Stomach (tissue), 19 donors: ENCODE data around the gene SLC5A1. TPM values are rescaled to one million over a fixed set of nuclear protein-coding genes. Genes with fewer than 3 reads are reported as not detected.

ENCODE experiments used
- DNase-seq, 2 donors: peaks; one replicate each; pipeline versions ENCODE4 v3.0.0 to v3.0.0-alpha.2; 2013 to 2019
- H3K27ac ChIP-seq, 5 donors: fragments of 200-600 bp in 4 of 5; sonication (generic) in 4 of 5; one replicate each; pipeline ENCODE4 v1.5.1; 2013 to 2019; ENCODE audit warnings: mild to moderate bottlenecking in 1 of 5, moderate library complexity in 1 of 5
- H3K27me3 ChIP-seq, 3 donors: fragments of 200-600 bp; sonication (generic); one replicate each; pipeline ENCODE4 v1.5.1; 2017 to 2019; ENCODE audit warnings: mixed run types in 1 of 3
- H3K36me3 ChIP-seq, 4 donors: fragments of 200-600 bp; sonication (generic); 1 replicate in 3 of 4; 2 replicates in 1 of 4; pipeline ENCODE4 v1.5.1; 2016 to 2019
- H3K4me1 ChIP-seq, 4 donors: fragments of 200-600 bp; sonication (generic); one replicate each; pipeline ENCODE4 v1.5.1; 2016 to 2019
- H3K4me3 ChIP-seq, 4 donors: fragments of 200-600 bp; sonication (generic) in 3 of 4; one replicate each; pipeline ENCODE4 v1.5.1; 2016 to 2019; ENCODE audit warnings: mild to moderate bottlenecking in 1 of 4
- H3K9me3 ChIP-seq, 4 donors: fragments of 200-600 bp; sonication (generic); one replicate each; pipeline ENCODE4 v1.5.1; 2016 to 2019
- EP300 ChIP-seq: sonication (generic); formaldehyde crosslinking; IDR thresholded peaks from one replicate; pipeline ENCODE4 v1.6.1; 2017; ENCODE audit warnings: antibody characterized with exemption
- POLR2A ChIP-seq, 4 donors: fragments of 450-650 bp; IDR thresholded peaks; one replicate each; pipeline ENCODE4 v1.6.1; 2016; ENCODE audit warnings: antibody characterized with exemption in 4 of 4, control low read depth in 2 of 4, mild to moderate bottlenecking in 1 of 4, moderate library complexity in 1 of 4
- POLR2AphosphoS5 ChIP-seq, 3 donors: sonication (generic); formaldehyde crosslinking; IDR thresholded peaks; one replicate each; pipeline ENCODE4 v1.6.1; 2016; ENCODE audit warnings: antibody characterized with exemption in 3 of 3
- WGBS, 5 donors: extraction: QIAGEN DNeasy Blood & Tissue Kit in 3 of 5; methylation state at CpG; one replicate each; pipeline versions ENCODE4 v1.1.5 to v1.1.7; 2013 to 2018; 5-methylcytosine and 5-hydroxymethylcytosine counted together
- intact Hi-C: fragments of 100-400 bp; cut with DNase I; formaldehyde crosslinking; loops from one replicate; pipeline ENCODE4 v1.15.1; 2023; ENCODE audit warnings: low total_unique reads
- long read RNA-seq, 10 donors: transcript quantifications; one replicate each; lab custom pipeline, GENCODE V29; 2026
- polyA plus RNA-seq, 3 donors: library from polyadenylated mRNA; stranded (reverse); fragments of 200-250 nt; gene quantifications; one replicate each; pipeline ENCODE4 v1.2.3, GENCODE V29; 2013
- total RNA-seq, 5 donors: library from RNA; depleted of rRNA; stranded (reverse); fragments of >200 nt; gene quantifications; one replicate each; pipeline versions ENCODE4 v1.1.0 to v1.2.3, GENCODE V29; 2014 to 2016
- TF ChIP-seq, protein P1 (sequence below), 7 experiments: fragments of 450-650 bp in 4 of 7; fragments of 200-600 bp in 3 of 7; sonication (generic) in 3 of 7; IDR thresholded peaks; one replicate each; pipeline ENCODE4 v1.5.1; 2016 to 2019; ENCODE audit warnings: antibody characterized with exemption in 7 of 7, control low read depth in 2 of 7, mild to moderate bottlenecking in 1 of 7
- donor health status: healthy with polysubstance abuse.
- donor health status: Bipolar disorder and iron deficiency.
- donor health status: healthy.

Gene SLC5A1
- total RNA-seq (10 to 100 TPM in 1 of 5 donors, 1 to 10 TPM in 2, not detected in 2; 1.0 to 13.8 (median 2.3) TPM), polyA plus RNA-seq (1 to 10 TPM in 1 of 3 donors, under 1 TPM in 1, not detected in 1; 0.68 to 2.8 TPM)
- long read RNA-seq, donor 1, full-length matches to known transcripts, result 1 of 1 reads
- long read RNA-seq, donor 1, partial matches to known transcripts, result 0 of 1 reads
- long read RNA-seq, donor 1, other reads (novel, unspliced or antisense), result 0 of 1 reads
- long read RNA-seq, donor 2, full-length matches to known transcripts, result 4 of 4 reads
- long read RNA-seq, donor 2, partial matches to known transcripts, result 0 of 4 reads
- long read RNA-seq, donor 2, other reads (novel, unspliced or antisense), result 0 of 4 reads
- long read RNA-seq, donor 3, result 0 reads
- long read RNA-seq, donor 4, result 0 reads
- long read RNA-seq, donor 5, result 0 reads
- long read RNA-seq, donor 6, result 0 reads
- long read RNA-seq, donor 7, full-length matches to known transcripts, result 2 of 2 reads
- long read RNA-seq, donor 7, partial matches to known transcripts, result 0 of 2 reads
- long read RNA-seq, donor 7, other reads (novel, unspliced or antisense), result 0 of 2 reads
- long read RNA-seq, donor 8, result 0 reads
- long read RNA-seq, donor 9, result 0 reads
- long read RNA-seq, donor 10, full-length matches to known transcripts, result 1 of 1 reads
- long read RNA-seq, donor 10, partial matches to known transcripts, result 0 of 1 reads
- long read RNA-seq, donor 10, other reads (novel, unspliced or antisense), result 0 of 1 reads

DNA sequence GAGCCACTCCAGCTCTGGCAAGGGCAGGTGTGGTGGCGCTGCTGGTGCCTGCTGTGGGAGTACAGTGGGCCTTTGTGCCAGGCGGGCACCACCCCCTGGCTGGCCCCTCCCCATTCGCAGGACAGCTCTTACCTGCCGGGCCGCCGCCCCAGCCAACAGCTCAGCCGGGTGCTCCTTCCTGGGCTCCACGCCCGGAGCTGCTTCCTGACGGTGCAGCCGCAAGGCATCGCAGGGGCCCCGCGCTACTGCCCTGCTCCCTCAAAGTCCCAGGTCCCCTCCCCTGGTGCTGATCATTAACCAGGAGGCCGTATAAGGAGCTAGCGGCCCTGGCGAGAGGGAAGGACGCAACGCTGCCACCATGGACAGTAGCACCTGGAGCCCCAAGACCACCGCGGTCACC is at the start of gene SLC5A1:
Gene SLC5A1 (plus strand): TSS at position 338 of the 400 bp plus-strand sequence. CDS start 21 bp downstream, at position 359.
- TF ChIP-seq EP300 (no peak), POLR2AphosphoS5 (IDR thresholded peaks at IDR 0.05) (peak in 2 of 3 donors; percentile 20 to 44)
- peak; percentile 74 to 88 for DNase-seq
- no peaks in the 10 kb centered on the region for H3K9me3 ChIP-seq
- H3K27me3 ChIP-seq, result peaks cover 0 to 39% (median 0%) of the 10 kb centered on the region in 3 donors
- peaks cover 0 to 12% (median 8%) of the 10 kb centered on the region in 4 donors for H3K4me1 ChIP-seq
- intact Hi-C loops, result no loop called here
- no peak within 1 kb of the TSS for H3K4me3 ChIP-seq
- H3K36me3 ChIP-seq, result no peaks in the 10 kb centered on the region
- H3K27ac ChIP-seq, result peak within 1 kb of the TSS in 3 of 5 donors; percentile 2 to 50 (median 34)
- WGBS, 5 donors, result 19 to 30% (median 24%) methylated on average over 19 to 21 of the region's 21 CpGs

DNA sequence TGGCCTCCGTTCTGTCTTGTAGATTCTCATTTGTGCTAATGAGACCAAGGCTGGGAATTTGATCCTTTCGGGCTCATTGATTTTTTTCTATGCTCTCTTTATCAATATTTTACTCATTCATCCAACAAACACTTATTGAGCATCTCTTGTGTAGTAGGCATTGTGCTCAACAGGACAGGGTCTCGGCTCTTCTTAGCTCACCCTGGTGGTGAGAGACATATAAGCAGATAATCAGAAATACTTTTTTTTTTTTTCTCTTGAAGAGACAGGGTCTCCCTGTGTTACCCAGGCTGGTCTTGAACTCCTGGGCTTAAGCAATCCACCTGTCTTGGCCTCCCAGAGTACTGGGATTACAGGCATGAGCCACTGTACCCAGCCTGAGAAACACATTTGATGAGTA is 48.0 kb upstream of the SLC5A1 start:
- TF ChIP-seq, protein P1, sequence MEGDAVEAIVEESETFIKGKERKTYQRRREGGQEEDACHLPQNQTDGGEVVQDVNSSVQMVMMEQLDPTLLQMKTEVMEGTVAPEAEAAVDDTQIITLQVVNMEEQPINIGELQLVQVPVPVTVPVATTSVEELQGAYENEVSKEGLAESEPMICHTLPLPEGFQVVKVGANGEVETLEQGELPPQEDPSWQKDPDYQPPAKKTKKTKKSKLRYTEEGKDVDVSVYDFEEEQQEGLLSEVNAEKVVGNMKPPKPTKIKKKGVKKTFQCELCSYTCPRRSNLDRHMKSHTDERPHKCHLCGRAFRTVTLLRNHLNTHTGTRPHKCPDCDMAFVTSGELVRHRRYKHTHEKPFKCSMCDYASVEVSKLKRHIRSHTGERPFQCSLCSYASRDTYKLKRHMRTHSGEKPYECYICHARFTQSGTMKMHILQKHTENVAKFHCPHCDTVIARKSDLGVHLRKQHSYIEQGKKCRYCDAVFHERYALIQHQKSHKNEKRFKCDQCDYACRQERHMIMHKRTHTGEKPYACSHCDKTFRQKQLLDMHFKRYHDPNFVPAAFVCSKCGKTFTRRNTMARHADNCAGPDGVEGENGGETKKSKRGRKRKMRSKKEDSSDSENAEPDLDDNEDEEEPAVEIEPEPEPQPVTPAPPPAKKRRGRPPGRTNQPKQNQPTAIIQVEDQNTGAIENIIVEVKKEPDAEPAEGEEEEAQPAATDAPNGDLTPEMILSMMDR (IDR thresholded peaks at IDR 0.05), result no peak
- TF ChIP-seq POLR2A (IDR thresholded peaks at IDR 0.05) (no peak), EP300 (no peak), POLR2AphosphoS5 (IDR thresholded peaks at IDR 0.05) (no peak)
- no peak for DNase-seq
- H3K27ac ChIP-seq, result no peak overlapping the region
- H3K36me3 ChIP-seq, result no peaks in the 10 kb centered on the region
- intact Hi-C loops, result no loop called here
- H3K9me3 ChIP-seq, result no peaks in the 10 kb centered on the region
- no peak overlapping the region for H3K4me3 ChIP-seq
- peaks cover 0 to 15% (median 0%) of the 10 kb centered on the region in 3 donors for H3K27me3 ChIP-seq
- 68 to 91% (median 89%) methylated on average over 3 of the region's 3 CpGs for WGBS, 5 donors
- H3K4me1 ChIP-seq, result peaks cover 0 to 5% (median 0%) of the 10 kb centered on the region in 4 donors

DNA sequence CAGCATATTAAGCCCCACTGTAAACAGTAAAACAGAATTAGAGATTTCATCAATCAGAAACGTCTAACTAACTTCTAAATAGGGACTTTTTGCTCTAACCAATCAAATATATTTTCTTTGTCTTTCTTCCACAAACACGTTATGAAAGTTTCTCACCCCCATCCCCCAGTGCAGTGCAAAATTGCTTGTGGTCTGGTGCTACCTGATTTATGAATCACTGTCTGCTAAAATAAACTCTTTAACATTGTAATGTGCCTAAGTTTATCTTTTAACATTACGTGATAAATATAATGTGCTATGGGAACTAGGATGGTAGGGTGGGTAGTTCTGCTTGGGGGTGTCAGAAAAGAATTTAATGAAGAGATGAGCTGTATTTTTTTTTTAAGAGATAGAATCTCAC is 47.3 kb upstream of the SLC5A1 start:
- DNase-seq, result no peak
- no peak for TF ChIP-seq POLR2AphosphoS5 (IDR thresholded peaks at IDR 0.05)
- TF ChIP-seq, protein P1 (IDR thresholded peaks at IDR 0.05), result no peak
- no peak for TF ChIP-seq POLR2A (IDR thresholded peaks at IDR 0.05)
- TF ChIP-seq EP300, result no peak
- peaks cover 0 to 5% (median 0%) of the 10 kb centered on the region in 4 donors for H3K4me1 ChIP-seq
- no peak overlapping the region for H3K4me3 ChIP-seq
- no peaks in the 10 kb centered on the region for H3K9me3 ChIP-seq
- H3K27me3 ChIP-seq, result peaks cover 0 to 15% (median 0%) of the 10 kb centered on the region in 3 donors
- 29 to 57% (median 48%) methylated on average over 3 of the region's 3 CpGs for WGBS, 5 donors
- H3K27ac ChIP-seq, result no peak overlapping the region
- intact Hi-C loops, result no loop called here
- no peaks in the 10 kb centered on the region for H3K36me3 ChIP-seq

DNA sequence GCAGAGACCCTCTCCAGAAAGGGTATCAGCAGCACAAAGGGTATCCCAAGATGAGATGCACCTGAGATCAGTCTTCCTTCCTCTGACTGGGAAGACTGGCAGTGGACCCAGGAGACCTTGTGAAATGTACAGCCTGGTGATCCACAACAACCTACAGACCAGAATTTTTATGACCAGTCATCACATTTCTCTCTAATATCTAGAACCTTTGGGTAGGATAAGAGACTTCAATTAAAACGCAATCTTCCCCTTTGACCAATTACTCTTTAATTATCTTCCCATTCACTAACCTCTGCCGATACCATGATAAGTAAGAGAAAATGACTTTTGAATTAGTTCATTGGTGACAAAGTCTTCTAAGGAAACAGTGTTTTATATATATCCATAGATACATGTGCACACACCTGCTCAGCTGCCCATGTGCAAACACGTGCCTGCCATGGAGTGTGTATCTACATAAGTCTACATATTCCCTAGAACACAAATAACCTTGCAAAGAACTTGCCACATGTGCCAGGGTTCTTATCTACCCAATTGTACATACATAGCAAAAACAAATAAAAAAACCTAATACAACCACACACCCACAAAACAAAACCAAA is 44.2 kb upstream of the SLC5A1 start:
- peak; percentile 65 to 67 for DNase-seq
- TF ChIP-seq POLR2A (IDR thresholded peaks at IDR 0.05), result no peak
- peak in 1 of 3 donors; percentile 55 for TF ChIP-seq POLR2AphosphoS5 (IDR thresholded peaks at IDR 0.05)
- TF ChIP-seq, protein P1 (IDR thresholded peaks at IDR 0.05), result no peak
- peaks cover 0 to 5% (median 0%) of the 10 kb centered on the region in 4 donors for H3K4me1 ChIP-seq
- intact Hi-C loops, result no loop called here
- H3K27ac ChIP-seq, result no peak overlapping the region
- H3K36me3 ChIP-seq, result no peaks in the 10 kb centered on the region
- 38 to 60% (median 52%) methylated on average over 3 of the region's 3 CpGs for WGBS, 5 donors
- no peak overlapping the region for H3K4me3 ChIP-seq
- H3K27me3 ChIP-seq, result peaks cover 0 to 15% (median 0%) of the 10 kb centered on the region in 3 donors
- no peaks in the 10 kb centered on the region for H3K9me3 ChIP-seq
